AG10803 (cell line): ENCODE results near the gene ERC1.

ENCODE experiments used
- DNase-seq: peaks from one replicate; pipeline ENCODE4 v3.0.0; 2010; ENCODE audit warnings: low read depth
- H3K4me3 ChIP-seq: 2 replicates; pipeline ENCODE4 v1.5.1; 2011; ENCODE audit warnings: mild to moderate bottlenecking, low read length, control low read depth
- CTCF ChIP-seq: conservative IDR thresholded peaks from 2 replicates; pipeline ENCODE4 v1.5.1; 2011; ENCODE audit warnings: mild to moderate bottlenecking, low read length, control low read depth, inconsistent platforms

Gene ERC1

GRCh38 chr12:1162081-1162760 lies 171.2 kb downstream of the ERC1 start:
- TF ChIP-seq CTCF: no peak
- DNase-seq: no peak
- no peak overlapping the region for H3K4me3 ChIP-seq

- TF ChIP-seq CTCF: no peak
- H3K4me3 ChIP-seq: no peak overlapping the region
- DNase-seq: no peak
These were observed 176.8 kb downstream of the ERC1 start for GRCh38 chr12:1167784-1168183.

GRCh38 chr12:1170411-1170810 lies 179.4 kb downstream of the ERC1 start:
- no peak for TF ChIP-seq CTCF
- no peak overlapping the region for H3K4me3 ChIP-seq
- no peak for DNase-seq

- no peak for TF ChIP-seq CTCF
- DNase-seq: no peak
These were observed 180.8 kb downstream of the ERC1 start for GRCh38 chr12:1171657-1172408.

GRCh38 chr12:1173781-1174617 lies 183.0 kb downstream of the ERC1 start:
- no peak for DNase-seq
- H3K4me3 ChIP-seq: no peak overlapping the region
- TF ChIP-seq CTCF: no peak

More at GRCh38 chr12:1171657-1172408, 180.8 kb downstream of the ERC1 start:
- no peak overlapping the region for H3K4me3 ChIP-seq

GRCh38 chr12:1174659-1175058 lies 183.6 kb downstream of the ERC1 start:
- no peak for TF ChIP-seq CTCF
- no peak overlapping the region for H3K4me3 ChIP-seq
- DNase-seq: no peak
